ENCODE measurements around the gene PACS1.

The PACS1 gene

GRCh38 chr11:66293352-66293751 is 223.3 kb downstream of the PACS1 start:
- DNase-seq = no peak

DNA sequence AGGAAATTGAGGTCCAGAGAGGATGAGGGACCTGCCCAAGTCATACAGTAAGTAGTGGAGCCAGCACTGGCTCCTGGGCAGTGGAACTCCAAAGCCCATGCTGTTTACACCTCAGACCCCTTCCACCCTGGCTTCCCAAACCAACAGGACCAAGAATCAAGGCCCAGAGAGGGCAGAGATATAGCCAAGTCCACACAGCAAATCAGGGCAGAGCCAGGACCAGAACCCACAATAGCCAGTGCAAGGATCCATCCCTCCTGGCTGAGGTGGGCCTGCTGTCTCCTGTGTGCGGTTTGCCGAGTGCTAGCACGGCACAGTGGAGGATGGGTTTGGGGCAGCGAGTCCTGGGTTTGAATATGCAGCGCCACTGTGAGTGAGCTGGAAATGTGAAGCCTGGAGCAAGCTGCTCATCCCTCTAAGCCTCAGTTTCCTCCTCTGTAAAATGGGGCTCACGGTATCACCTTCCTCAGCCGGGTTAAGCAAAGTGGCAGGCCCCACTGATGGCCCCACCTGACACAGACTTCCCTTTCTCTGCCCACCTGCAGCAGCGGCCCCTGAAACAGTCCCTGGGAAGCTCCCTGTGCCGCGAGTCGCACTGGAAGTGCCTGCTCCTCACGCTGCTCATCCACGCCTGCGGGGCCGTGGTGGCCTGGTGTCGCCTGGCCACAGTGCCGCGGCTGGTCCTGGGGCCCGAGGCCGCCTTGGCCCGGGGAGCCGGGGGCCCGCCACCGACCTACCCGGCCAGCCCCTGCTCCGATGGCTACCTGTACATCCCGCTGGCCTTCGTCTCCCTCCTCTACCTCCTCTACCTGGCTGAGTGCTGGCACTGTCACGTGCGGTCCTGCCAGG is 223.9 kb downstream of the PACS1 start:
- no peak for DNase-seq
